GM18858 (cell line): Measurements from ENCODE around the gene HSD17B2.

Experiments
- ATAC-seq: cut with Tn5 transposase; IDR thresholded peaks from one replicate; pipeline ENCODE4 v1.9.1; 2021; ENCODE audit not compliant: unreplicated experiment

The HSD17B2 gene

DNA sequence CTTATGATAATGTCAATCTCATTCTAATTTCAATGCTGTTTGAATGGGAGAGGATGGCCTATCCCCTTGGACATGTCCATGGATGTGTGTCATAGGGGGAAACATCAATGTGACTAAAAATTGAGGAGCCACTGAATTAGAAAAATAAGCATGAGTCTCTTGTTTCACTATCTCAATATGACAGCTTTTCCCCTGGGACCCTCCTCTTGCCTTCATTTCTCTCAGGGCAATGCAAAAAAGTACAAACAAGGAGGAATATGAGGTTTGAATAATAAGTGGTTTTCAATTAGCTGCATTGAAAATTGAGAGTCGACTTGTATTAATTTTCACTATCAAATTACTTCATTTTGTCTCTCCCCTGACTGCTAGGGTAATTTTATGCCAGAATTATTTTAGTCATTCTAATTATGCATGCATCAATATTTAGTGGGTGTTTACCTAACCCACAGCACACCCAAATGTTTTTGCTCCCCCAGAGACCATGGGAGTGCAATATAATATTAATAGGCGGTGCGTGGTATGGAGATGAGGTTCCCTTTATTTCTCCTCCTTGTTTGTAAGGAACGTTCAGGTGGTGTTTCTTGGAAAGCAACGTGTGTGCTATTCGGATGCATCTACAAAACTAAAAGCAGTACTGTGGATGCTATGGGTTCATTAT lies 17.0 kb upstream of the HSD17B2 start:
- no peak for ATAC-seq

DNA sequence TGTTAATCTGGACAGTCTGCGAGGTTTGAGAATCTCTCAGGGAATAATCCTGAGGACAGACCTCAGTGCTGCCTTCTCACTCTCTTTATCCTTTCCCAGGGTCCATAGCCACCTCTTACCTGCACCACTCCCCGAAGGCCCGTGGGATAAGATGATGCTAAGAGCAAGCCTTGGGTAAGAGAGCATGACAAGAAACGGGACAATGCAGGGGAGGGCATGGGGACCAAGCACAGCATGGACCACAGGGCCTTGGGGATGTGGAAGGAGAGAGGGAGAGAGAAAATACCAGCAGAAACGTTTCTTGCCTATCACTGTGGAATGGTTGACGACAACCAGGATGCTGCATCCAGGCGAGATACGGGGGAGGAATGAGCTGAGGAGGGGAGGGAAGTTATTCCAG lies 15.5 kb upstream of the HSD17B2 start:
- no peak for ATAC-seq

DNA sequence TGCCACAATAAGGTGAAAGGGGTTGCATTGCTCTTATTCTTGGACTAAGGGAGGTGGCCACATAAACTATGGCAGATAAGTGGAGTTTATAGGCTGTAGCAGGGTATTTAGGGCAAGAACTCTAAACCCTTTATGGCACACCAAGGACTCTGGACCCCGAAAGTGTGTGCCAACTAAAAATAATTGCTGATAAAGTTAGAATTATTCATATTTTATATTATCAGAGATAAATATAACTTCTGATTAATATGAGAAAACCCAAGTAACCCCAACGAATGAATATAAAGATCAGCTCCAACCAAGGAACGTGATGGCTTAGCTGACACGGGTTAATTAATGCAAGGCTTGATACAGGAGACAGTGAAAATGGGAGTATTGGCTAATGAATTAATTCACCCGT lies 15.0 kb upstream of the HSD17B2 start:
- ATAC-seq: no peak

DNA sequence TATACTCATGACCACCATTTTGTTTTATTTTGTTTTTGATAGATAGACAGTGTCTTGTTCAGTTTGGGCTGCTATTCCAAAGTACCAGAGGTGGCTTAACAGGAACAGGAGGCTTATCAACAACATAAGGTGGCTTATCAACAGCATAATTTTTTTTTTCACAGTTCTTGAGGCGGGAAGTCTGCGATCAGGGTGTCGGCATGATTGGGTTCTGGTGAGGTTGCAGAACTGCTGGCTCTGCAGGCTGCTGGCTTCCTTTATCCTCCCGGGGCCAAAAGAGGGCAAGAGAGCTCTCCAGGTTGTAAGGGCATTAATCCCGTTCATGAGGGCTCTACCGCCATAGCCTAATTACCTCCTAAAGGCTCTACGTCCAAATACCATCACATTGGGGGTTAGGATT lies 11.8 kb upstream of the HSD17B2 start:
- no peak for ATAC-seq

DNA sequence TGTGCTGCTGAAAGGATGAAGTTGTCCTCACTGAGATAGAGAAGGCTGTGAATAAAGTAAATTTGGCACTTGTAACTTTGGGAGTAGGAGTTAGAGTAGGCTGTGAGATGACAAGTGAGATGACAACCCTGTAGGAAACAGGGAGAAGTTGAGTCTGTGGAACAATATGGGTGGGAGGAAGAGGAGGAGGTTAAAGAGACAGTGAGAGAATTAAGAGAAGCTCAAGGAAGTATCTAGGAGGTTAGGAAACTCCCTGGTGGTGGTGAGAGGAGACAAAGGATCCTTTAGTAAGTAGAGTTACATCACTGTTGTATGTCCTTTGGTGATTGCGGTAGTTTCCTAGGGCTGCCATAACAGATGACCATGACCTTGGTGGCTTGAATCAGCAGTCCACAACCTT lies 10.7 kb upstream of the HSD17B2 start:
- ATAC-seq: no peak

DNA sequence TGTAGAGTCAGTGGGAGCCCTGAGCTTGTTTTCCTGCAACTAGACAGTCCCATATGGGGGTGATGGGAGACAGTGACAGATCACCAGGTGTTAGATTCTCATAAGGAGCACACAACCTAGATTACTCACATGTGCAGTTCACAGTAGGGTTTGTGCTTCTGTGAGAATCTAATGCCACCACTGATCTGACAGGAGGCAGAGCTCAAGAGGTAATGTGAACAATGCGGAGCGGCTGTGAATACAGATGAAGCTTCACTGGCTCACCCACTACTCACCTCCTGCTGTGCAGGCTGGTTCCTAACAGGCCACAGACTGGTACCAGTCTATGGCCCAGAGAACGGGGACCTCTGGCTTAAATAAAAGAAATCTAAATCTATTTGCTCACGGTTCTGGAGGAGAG lies 10.2 kb upstream of the HSD17B2 start:
- no peak for ATAC-seq

DNA sequence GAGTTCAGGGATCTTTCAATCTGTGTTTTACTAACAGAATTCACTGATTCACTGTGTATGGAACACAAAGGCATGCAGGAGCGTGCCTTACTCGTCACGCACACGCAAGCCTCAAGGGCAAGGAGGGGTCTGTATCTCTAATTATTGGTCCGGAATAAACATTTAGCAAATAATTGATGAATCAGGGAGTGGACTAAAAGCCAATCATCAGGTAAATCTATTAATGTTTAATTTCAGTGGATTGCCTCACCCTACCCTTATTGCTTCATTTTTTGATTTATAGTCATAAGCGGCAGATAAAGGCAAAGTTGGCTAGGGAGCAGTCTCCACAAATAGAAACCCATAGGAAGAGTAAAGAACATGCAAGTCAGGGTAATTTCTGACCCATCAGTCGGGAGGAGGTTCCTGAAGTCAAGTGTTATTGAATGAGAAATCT lies 7.4 kb upstream of the HSD17B2 start:
- ATAC-seq: no peak

DNA sequence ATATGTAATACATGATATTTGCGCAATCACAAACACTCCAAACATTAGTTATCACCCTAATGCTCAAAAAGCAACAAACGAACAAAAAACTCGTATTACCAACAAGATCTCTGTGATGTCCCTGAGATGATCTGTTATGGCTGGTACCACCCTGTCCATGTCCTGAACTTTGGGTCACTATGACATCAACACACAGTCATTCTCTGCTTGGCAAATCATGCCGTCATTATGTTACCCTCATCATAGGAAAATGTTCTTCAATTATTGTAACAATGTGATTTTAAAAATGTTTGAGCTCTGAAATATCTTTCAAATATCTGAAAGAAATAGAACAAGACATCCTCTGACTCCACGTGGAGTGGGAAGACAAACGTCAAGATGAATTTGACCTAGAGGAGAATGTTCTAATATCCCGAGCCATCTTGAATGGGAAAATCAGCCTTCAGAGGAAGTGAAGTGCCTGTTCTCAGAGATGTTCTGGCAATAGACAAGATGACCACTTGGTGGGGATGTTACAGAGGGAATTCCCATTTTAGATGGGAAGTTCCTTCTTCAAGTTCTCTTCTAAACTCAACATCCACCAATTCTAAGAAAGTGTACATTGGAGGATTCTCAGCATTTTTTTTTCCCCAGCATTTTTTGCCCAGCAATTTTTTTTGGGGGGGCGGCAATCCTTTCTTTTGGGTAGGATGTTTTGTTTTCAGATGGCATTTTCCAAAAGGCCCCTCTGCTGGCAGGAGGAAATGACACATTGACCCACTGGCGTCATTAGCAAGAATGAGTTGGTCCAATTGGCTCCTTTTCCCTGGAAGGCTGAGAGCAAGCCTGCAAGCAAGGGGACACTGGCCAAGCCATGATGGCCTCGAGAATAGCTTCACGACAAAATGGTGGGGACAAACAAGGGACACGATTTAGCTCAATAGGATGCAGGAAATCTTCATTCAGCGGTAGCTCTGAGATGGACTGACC lies 3.7 kb upstream of the HSD17B2 start:
- ATAC-seq: no peak

DNA sequence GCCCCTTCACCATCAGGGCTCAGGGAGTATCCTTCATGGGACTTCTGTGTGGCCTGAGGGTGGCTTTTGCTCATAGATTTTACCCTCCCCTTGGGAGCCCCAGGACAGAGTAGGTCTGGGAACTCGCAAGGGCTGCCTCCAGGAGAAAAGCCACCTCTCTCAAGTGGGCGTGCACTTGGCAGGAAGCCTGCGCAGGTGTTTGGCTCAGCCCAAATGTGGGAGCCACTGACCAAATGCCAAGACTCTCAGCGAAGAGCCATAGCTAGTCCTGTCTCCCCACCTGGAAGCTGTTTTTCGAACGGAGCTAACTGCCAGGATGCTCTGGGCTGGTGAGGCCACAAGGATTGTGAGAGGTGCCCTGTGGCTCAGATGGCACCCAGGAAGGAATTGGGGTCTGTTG lies 2.0 kb upstream of the HSD17B2 start:
- no peak for ATAC-seq

DNA sequence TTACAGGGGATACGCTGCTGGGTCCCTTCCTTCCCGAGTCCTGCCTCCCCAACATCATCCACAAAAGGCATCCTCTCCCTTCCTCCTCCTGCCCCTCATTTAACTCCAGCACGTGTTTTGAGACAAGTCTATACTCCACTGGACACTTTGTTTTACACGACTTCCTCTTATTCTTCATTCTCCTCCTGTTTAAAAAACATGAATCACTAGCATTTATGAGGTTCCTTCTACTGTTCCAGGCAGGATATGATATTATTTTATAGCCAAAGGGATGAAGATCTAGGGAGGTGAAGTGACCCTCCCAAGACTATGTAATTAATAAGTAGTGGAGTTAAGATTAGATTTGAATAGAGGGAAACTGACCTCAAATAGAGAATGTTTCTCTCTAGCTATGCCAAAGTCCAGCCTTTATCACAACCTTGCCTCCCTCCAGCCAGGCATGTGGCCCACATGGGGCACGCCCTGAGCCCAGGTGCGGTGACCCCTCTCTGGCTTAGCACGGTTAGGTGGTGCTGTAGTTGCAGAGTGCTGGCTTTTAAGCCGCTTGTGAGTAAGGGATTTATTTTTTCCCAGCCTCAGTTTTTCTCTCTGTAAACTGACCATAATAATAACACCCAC lies 1.3 kb upstream of the HSD17B2 start:
- no peak for ATAC-seq

DNA sequence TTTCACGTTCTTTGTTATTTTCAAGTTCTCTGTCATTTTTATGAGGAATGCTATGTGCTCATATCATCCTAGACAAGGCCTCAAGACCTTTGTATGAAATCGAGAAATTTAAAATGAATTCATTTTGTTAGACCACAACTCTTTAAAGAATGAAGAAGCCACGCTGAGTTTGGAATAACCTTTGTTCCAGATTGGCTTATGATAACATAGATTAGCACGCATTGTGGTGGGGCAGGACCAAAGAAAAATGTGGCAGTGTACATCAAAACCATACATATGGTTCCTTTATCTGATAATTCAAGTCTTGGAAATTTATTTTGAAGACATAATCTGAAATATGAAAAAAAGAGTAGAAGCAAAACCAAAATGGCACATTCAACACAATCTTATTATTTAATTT lies 2.2 kb downstream of the HSD17B2 start:
- ATAC-seq: no peak

DNA sequence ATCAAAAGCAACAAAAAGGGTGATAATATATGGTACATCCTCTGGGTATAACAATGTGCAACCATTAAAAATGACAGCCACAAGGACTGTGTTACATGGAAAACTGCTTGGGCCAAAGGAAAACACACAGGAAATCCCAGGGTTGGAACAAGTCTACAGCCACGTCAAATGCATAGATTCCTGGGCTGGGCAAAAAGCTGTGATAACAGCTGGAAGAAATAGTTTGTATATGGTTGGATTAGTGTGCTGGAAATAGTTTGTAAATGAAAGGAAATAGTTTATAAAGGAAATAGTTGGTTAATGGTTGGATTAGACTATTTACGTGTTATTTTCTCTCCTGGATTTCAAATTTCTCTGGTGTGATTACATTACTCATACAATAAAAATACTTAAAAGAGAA lies 2.6 kb downstream of the HSD17B2 start:
- no peak for ATAC-seq

DNA sequence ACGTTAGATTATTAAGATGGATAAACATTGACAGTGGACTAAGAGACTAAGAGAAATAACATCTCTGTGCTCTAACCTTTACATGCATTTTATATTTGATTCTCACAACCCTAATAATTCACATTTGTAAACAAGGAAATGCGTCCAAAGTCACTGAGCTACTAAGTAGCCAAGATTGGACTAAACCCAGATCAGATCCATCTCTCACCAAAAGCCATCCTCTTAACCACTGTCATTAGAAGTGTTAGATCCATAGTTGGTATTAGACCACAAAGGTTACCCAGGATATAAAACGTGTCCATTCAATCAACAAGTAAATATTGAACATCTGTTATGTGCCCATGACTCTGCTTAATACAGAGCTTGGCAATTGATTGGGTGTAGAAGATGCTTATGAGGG lies 5.2 kb downstream of the HSD17B2 start:
- no peak for ATAC-seq

DNA sequence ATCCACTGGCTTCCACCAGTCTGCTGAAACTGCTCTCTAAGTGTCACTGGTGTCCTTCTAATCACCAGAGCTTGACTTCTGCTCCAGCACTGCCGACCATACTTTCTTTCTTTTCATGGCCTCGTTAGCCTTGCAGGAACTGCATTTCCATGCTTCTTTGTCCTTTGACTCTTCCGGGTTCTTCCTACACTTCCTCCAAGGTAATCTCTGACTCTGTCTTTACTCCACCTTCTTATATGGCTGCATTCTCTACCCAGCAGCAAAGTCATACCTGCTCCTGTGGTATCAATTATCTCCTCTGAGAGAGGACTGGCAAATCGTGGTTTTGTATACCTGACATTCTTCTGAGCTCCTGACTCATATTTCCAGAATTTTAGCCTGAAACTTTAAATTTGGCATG lies 6.5 kb downstream of the HSD17B2 start:
- no peak for ATAC-seq

DNA sequence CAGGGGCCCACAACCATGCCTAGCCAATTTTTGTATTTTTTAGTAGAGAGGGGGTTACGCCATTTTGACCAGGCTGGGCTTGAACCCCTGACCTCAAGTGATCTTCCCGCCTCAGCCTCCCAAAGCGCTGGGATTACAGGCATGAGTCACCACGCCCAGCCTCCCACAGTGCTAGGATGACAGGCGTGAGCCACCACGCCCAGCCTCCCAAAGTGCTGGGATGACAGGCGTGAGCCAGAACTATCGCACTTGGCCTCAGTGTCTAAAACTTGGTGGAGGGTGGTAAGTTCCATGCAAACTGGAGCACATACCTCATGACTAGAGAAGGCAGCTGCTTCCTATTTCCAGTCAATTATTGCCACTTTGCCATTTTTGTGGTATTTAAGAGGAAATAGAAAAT lies 7.1 kb downstream of the HSD17B2 start:
- no peak for ATAC-seq

DNA sequence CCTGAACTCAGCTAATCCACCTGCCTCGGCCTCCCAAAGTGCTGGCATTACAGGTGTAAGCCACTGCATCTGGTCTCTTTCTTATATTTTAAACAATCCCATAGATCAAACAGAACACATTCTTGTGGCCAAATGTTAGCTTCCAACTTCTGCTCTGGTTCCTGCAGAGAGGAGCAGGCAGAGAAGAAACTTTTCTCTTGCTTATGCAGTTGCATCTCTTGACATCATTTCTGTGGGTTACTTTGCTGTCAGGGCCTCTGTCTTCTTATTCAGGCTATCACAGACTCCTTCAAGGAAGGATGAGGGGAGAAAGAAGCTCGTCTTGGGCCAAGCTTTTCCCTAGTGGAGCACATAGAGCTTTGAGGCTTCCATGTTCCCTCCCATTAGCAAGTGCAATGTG lies 7.8 kb downstream of the HSD17B2 start:
- no peak for ATAC-seq

DNA sequence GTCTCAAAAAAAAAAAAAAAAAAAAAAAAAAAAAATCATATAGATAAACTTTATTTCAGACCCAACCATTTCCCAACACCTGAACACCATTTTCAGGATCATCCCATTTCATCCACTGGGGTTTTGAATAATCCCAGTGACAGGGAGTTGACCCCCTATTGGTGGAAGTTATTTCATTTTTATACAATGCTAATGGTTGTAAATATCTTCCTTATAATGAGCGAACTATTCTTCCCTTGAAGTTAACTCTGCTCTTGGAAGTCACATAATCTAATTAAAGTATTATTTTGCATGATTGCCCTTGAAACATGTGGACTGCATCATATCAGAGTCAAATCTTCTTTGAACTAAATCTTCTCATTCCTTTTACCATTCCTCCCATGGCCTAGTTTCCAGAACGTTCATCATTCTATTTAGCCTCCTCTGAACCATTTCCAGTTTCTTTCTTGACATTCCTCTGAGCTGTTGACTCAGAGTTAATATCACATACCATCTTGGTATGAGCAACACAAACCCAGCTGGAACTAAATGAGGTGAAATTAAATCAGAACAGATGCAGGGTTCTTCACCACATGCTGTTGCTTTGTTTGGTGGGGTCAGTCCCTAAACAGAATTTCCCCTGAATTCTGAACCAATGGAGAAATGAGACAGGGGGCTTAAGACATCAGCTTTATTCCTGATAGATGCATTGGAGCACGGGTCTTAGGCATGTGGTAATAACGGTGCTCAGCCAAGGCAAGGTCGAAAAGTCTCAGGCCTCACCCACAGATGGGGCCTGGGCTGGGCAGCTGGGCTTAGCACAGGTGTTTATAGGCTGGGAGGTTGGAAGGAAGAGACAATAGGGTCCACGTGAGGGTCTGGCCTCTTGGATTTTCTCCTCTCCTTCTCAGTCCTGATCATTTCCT lies 8.9 kb downstream of the HSD17B2 start:
- ATAC-seq: no peak

DNA sequence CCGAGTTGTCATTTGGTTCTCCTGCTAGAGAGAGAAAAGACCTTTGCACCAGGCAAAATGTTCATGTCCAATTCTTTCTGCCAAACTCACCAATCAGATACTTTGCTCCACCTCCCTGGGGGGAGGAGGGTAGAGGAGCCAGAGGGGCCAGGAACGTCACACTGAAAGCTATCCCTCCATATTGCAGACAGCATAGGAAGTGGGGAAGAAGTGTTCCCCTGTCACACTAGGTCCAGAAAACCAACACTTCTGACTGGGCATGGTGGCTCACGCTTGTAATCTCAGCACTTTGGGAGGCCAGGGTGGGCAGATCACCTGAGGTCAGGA lies 9.5 kb downstream of the HSD17B2 start:
- ATAC-seq: no peak

DNA sequence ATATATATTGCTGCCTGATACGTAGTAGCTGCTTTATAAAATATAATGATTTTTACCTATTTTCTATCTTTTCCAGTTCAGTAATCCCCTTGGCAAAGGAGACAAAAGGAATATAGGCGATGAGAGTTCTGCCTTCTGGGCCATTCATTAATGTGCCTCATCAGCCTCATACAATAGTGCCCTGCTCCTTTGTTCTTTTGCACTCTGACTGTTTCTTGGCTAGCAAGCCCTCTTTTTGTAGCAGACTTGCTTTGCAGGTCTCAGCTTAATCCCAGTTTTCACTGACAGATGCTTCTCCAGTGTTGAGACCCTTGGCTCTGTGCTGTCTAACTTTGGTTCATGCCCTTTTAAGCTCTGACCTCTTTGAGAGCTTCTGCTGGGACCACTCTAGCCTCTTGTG lies 10.4 kb downstream of the HSD17B2 start:
- no peak for ATAC-seq

DNA sequence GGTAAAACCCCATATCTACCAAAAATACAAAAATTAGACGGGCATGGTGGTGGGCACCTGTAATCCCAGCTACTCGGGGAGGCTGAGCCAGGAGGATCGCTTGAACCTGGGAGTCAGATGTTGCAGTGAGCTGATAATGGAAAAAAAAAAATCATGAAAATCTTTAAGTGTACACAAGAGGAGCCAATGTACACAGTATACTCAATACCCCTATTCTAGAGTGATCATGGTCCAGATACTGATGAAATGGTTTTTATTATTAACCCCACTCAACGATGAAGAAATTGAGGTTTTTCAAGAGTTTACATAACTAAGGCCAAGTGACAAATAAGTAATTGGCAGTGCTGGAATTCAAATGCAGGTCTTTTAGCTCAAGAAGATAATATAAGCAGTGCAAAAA lies 11.5 kb downstream of the HSD17B2 start:
- ATAC-seq: no peak

DNA sequence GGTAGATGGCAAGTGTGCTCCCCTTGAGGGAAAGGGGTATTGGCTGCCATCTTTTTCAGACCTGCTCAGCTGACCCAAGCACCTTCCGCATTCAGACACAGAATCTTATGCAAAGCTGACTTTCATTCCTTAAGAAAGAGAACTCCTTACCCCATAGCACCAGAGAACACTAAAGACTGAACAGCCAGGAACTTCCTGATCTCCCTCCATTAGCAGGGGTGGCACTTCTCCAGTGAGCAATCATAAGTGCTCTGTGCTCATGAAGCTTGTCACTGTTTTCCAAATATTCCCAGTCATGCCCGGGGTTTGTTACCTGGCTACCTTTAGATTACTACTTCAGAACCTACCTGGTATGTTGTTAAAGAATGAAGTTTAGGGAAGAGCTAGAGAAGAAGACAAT lies 11.9 kb downstream of the HSD17B2 start:
- ATAC-seq: no peak
